GM12878 (cell line): ENCODE results near the gene TGFB1I1.

Source experiments
- CHD1 ChIP-seq: IDR thresholded peaks from 2 replicates; pipeline ENCODE4 v1.6.1; 2012; ENCODE audit warnings: low read depth, low read length, improper control_type of control experiment
- EGR1 ChIP-seq, 2 experiments: IDR thresholded peaks; 1 replicate in 1 of 2; 2 replicates in 1 of 2; pipeline ENCODE4 v1.6.1; 2011 to 2012; ENCODE audit warnings: low read depth in 2 of 2, low read length in 2 of 2, borderline replicate concordance in 1 of 2, mild to moderate bottlenecking in 1 of 2, moderate library complexity in 1 of 2
- ETV6 ChIP-seq, 2 experiments: fragments of 450-650 bp in 1 of 2; IDR thresholded peaks in 1 of 2; conservative IDR thresholded peaks in 1 of 2; 2 replicates each; pipeline ENCODE4 v1.6.1; 2014; ENCODE audit warnings: antibody characterized with exemption in 1 of 2, borderline replicate concordance in 1 of 2, low read depth in 1 of 2, mild to moderate bottlenecking in 1 of 2, moderate library complexity in 1 of 2
- PAX8 ChIP-seq: fragments of 450-650 bp; IDR thresholded peaks from 2 replicates; pipeline ENCODE4 v1.6.1; 2017; ENCODE audit warnings: mild to moderate bottlenecking, moderate library complexity
- POLR2AphosphoS5 ChIP-seq: IDR thresholded peaks from 2 replicates; pipeline ENCODE4 v1.6.1; 2011; ENCODE audit warnings: mild to moderate bottlenecking, low read length, inconsistent platforms
- ZZZ3 ChIP-seq: IDR thresholded peaks from 2 replicates; pipeline ENCODE4 v1.6.1; 2011; ENCODE audit warnings: low read depth; ENCODE audit not compliant: control insufficient read depth, insufficient read length

DNA sequence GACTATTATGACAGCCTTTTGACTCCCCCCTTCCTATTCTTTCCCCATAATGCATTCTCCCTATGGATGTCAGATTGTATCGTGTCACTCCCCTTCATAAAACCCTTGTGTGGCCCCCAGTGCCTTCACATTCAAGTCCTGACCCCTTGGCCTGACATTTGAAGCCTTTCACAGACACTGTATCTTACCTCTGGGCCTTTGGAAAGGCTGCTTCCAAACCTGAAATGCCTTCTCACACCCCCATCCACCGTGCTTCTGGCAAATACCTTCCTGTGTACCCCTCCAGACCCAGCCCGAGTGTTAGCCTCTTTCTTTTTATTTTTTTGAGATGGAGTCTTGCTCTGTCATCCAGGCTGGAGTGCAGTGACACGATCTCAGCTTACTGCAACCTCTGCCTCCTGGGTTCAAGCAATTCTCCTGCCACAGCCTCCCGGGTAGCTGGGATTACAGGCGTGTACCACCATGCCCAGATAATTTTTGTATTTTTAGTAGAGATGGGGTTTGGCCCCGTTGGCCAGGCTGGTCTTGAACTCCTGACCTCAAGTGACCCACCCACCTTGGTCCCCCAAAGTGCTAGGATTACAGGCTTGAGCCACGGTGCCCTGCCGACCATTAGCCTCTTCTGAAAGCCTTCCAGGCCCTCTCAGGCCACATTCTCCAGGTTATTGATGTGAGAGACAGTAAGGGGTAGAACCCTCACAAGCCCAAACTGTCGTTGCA lies 10.6 kb upstream of the TGFB1I1 start:
- no peak for TF ChIP-seq CHD1
- no peak for TF ChIP-seq POLR2AphosphoS5
- no peak for TF ChIP-seq ETV6 (conservative IDR thresholded peaks at IDR 0.05 in 1 of 2, IDR thresholded peaks at IDR 0.05 in 1 of 2; ENCODE audit: borderline replicate concordance in 1 of 2, low read depth in 1 of 2)
- TF ChIP-seq PAX8, result no peak
- TF ChIP-seq EGR1 (IDR thresholded peaks at IDR 0.05; ENCODE audit: borderline replicate concordance in 1 of 2, low read depth in 2 of 2, low read length in 2 of 2), result no peak
- TF ChIP-seq ZZZ3, result no peak
